Measurements from ENCODE around the gene CLEC4M.

Gene CLEC4M

DNA sequence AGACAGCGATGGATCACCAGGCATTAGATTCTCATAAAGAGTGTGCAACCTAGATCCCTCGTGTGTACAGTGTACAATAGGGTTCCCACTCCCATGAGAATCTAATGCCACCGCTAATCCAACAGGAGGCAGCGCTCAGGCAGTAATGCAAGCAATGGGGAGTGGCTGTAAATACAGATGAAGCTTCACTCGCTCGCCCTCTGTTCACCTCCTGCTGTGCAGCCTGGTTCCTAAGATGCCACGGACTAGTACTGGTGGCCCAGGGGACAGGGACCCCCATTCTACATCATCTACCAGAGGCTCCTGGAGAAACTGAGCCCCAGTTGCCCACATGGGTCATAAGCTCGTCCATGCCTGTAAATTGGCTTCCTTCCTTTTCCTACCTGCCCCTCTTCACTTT, 8.0 kb downstream of the CLEC4M start:
- no peak overlapping the region for H2AFZ ChIP-seq (ENCODE audit: low read depth, low read length, severe bottlenecking)
- no peak overlapping the region for H3K4me3 ChIP-seq (ENCODE audit: insufficient read depth, low read length, poor library complexity, severe bottlenecking)
- TF ChIP-seq EZH2phosphoT487 (conservative IDR thresholded peaks at IDR 0.05; ENCODE audit: low read length), result no peak
- TF ChIP-seq, protein P1, sequence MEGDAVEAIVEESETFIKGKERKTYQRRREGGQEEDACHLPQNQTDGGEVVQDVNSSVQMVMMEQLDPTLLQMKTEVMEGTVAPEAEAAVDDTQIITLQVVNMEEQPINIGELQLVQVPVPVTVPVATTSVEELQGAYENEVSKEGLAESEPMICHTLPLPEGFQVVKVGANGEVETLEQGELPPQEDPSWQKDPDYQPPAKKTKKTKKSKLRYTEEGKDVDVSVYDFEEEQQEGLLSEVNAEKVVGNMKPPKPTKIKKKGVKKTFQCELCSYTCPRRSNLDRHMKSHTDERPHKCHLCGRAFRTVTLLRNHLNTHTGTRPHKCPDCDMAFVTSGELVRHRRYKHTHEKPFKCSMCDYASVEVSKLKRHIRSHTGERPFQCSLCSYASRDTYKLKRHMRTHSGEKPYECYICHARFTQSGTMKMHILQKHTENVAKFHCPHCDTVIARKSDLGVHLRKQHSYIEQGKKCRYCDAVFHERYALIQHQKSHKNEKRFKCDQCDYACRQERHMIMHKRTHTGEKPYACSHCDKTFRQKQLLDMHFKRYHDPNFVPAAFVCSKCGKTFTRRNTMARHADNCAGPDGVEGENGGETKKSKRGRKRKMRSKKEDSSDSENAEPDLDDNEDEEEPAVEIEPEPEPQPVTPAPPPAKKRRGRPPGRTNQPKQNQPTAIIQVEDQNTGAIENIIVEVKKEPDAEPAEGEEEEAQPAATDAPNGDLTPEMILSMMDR (IDR thresholded peaks at IDR 0.05; ENCODE audit: insufficient read depth, low read length, poor library complexity, severe bottlenecking), result no peak
- H3F3A ChIP-seq (ENCODE audit: insufficient read depth), result no peaks in the 10 kb centered on the region
- H3K9me3 ChIP-seq (ENCODE audit: insufficient read depth, low read length), result no peaks in the 10 kb centered on the region
- H3K27me3 ChIP-seq (ENCODE audit: low read length), result no peaks in the 10 kb centered on the region
- no peaks in the 10 kb centered on the region for H3K79me2 ChIP-seq (ENCODE audit: insufficient read depth, low read length)
- H3K9ac ChIP-seq (ENCODE audit: low read length), result no peak overlapping the region
- no peak overlapping the region for H3K27ac ChIP-seq (ENCODE audit: low read depth, low read length)
- H3K36me3 ChIP-seq (ENCODE audit: low read length), result no peaks in the 10 kb centered on the region
- H4K20me1 ChIP-seq (ENCODE audit: low read depth, low read length), result no peaks in the 10 kb centered on the region
- no peak overlapping the region for H3K4me2 ChIP-seq (ENCODE audit: low read depth, low read length, poor library complexity, severe bottlenecking)
- H3K9me2 ChIP-seq (replicated peaks; ENCODE audit: insufficient read depth, low read length), result no peaks in the 10 kb centered on the region

GRCh38 chr19:7772752-7773291, 9.8 kb downstream of the CLEC4M start:
- H3K27me3 ChIP-seq (ENCODE audit: low read length), result no peaks in the 10 kb centered on the region
- H3F3A ChIP-seq (ENCODE audit: insufficient read depth), result no peaks in the 10 kb centered on the region
- no peak overlapping the region for H3K27ac ChIP-seq (ENCODE audit: low read depth, low read length)
- no peak overlapping the region for H2AFZ ChIP-seq (ENCODE audit: low read depth, low read length, severe bottlenecking)
- H3K36me3 ChIP-seq (ENCODE audit: low read length), result no peaks in the 10 kb centered on the region
- no peak overlapping the region for H3K4me3 ChIP-seq (ENCODE audit: insufficient read depth, low read length, poor library complexity, severe bottlenecking)
- H4K20me1 ChIP-seq (ENCODE audit: low read depth, low read length), result no peaks in the 10 kb centered on the region
- TF ChIP-seq, protein P1 (IDR thresholded peaks at IDR 0.05; ENCODE audit: insufficient read depth, low read length, poor library complexity, severe bottlenecking), result no peak
- TF ChIP-seq EZH2phosphoT487 (conservative IDR thresholded peaks at IDR 0.05; ENCODE audit: low read length), result no peak
- H3K4me2 ChIP-seq (ENCODE audit: low read depth, low read length, poor library complexity, severe bottlenecking), result no peak overlapping the region
- H3K9ac ChIP-seq (ENCODE audit: low read length), result no peak overlapping the region
- H3K9me3 ChIP-seq (ENCODE audit: insufficient read depth, low read length), result no peaks in the 10 kb centered on the region
- no peaks in the 10 kb centered on the region for H3K9me2 ChIP-seq (replicated peaks; ENCODE audit: insufficient read depth, low read length)
- H3K79me2 ChIP-seq (ENCODE audit: insufficient read depth, low read length), result no peaks in the 10 kb centered on the region

DNA sequence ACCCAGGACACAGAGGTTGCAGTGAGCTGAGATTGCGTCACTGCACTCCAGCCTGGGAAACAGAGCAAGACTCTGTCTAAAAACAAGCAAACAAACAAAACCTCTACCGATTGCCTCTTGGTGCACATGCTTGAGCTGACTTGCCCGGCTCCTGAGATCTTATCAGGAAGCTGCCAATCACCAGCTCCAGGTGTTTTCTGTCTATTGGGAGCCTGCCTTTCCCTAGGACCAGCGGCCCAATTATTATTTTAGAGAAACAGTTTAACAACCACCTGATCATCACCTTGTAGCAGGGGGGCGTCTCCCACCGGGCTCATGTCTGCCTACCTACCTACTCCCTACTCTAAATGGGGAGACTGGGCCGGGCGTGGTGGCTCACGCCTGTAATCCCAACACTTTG, 10.8 kb downstream of the CLEC4M start:
- H3K4me2 ChIP-seq (ENCODE audit: low read depth, low read length, poor library complexity, severe bottlenecking), result no peak overlapping the region
- H3K9me2 ChIP-seq (replicated peaks; ENCODE audit: insufficient read depth, low read length), result no peaks in the 10 kb centered on the region
- H4K20me1 ChIP-seq (ENCODE audit: low read depth, low read length), result no peaks in the 10 kb centered on the region
- H3K9ac ChIP-seq (ENCODE audit: low read length), result no peak overlapping the region
- no peak overlapping the region for H3K4me3 ChIP-seq (ENCODE audit: insufficient read depth, low read length, poor library complexity, severe bottlenecking)
- H3F3A ChIP-seq (ENCODE audit: insufficient read depth), result no peaks in the 10 kb centered on the region
- no peak for TF ChIP-seq EZH2phosphoT487 (conservative IDR thresholded peaks at IDR 0.05; ENCODE audit: low read length)
- TF ChIP-seq, protein P1 (IDR thresholded peaks at IDR 0.05; ENCODE audit: insufficient read depth, low read length, poor library complexity, severe bottlenecking), result no peak
- no peaks in the 10 kb centered on the region for H3K79me2 ChIP-seq (ENCODE audit: insufficient read depth, low read length)
- H3K9me3 ChIP-seq (ENCODE audit: insufficient read depth, low read length), result no peaks in the 10 kb centered on the region
- H3K27me3 ChIP-seq (ENCODE audit: low read length), result no peaks in the 10 kb centered on the region
- H2AFZ ChIP-seq (ENCODE audit: low read depth, low read length, severe bottlenecking), result no peak overlapping the region
- H3K36me3 ChIP-seq (ENCODE audit: low read length), result no peaks in the 10 kb centered on the region
- H3K27ac ChIP-seq (ENCODE audit: low read depth, low read length), result no peak overlapping the region

Data from SU-DHL-6 (cell line).